HG03064 (cell line): ENCODE measurements around the gene OPRM1.

Experiments
- ATAC-seq: cut with Tn5 transposase; IDR thresholded peaks from one replicate; pipeline ENCODE4 v1.9.1; 2021; ENCODE audit warnings: low read depth; ENCODE audit not compliant: unreplicated experiment

The OPRM1 gene

DNA sequence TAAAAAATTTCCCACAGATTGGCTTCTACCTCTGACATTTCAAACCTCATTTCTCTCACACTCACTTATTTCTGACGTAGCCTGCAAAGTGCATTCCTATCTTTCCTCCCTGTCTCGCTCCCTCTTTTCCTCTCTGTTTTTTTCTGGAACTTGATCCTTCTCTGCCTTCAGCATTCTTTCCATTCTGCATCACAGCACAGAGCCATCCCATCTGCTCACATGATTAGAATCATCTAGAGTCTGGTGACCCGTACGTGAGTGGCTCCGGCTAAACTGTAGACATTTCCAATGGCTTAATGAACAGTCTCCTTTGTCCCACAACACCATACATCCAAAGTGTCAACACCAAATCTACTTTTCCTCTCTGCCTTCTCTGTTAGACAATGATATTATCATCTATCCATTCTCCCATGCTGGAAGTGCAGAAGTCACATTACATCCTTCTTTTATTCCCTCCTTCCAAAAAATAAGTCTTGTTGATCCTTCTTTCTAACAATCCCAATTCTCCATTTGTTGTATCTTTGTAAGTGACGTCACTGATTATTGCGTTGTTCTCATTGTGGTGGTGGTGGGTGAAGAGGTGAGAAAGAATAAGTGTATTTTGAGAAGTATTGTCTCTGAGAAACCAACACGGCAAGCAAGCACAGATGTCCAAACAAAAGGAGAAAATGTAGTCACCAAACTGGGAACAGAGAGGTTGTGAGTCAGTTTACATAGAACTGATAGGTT, 41.6 kb downstream of the OPRM1 start:
- ATAC-seq, result no peak

DNA sequence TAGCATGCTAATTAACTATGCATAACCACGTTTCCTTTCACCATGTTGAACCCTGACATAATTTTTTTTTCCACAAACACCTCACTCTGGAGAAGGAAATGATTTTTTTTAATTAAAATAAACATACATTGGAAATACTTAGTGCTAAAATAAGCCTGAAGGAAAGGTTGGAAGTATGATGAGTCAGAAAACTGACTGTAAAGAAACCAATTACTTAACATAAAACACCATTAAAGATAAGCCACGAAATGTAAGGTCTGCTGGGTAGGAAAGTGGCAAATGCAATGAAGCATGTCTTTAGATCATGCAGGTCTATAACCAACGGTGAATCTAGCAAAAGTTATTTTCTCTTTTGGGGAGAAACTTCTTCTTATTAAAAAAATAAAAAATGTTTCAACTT, 47.5 kb downstream of the OPRM1 start:
- ATAC-seq, result no peak

DNA sequence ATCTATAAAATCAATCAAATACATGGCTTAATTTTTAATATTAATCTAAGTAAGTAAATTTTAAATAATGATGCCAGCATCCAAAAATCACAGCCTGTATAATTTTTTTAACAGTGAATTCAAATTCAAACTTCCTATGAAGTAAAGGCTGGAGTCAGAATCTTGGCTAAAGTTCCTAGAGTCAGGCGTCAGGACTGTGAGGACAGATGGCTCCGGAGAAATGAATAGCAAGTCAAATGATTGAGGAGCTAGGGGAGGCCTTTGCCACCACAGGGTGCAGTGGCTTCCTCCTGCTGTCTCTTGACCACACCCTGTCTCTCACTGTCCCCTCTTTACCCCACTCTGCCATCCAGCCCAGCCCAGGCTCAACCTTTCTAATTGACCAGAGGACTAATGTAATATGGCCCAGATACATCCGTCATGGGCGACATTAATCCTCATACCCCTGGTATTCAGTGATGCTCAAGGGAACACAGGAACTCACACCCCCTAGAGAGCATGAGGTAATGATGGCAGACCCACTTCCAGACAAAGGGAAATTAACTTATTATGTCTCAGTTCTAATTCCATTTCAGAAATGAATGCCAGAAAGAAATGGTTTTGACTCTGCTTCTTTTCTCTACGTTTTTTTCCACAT, 53.4 kb downstream of the OPRM1 start:
- ATAC-seq, result no peak

DNA sequence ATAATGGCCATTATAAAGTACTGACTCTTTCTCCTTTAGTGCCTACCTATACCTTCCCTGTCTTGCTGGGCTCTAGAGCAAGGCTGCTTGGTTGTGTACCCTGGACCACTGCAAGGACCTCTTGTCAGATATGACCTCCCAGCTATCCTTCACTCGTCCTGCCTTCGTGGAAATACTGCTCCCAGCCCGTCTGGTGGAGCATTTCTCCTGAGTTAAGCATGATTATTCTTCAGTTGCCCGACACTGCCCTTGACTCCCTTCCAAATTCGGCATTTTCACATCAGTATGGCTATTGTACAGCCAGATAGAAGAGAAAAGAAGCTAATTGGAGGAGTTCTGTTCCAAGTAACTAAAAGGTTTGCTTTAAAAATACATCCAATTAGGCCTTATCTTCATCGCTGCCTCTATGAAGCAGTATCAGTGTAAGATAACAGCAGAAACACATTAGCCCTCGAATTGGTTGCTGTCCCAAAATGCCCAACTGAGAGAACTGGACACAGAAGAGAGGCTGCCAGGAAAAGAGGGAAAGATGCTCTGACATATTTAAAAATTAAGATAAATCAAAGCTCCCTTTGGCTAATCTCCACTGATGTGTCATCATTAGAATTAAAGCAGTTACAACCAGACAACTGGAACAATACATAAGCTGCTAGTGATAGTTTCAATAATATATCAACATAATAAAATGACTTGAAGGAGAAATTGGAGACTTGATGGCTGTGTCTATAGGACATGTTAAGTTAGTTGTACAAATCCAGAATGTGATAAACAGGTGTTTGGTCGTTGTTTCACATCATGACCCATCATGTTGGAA, 54.4 kb downstream of the OPRM1 start:
- ATAC-seq, result no peak

DNA sequence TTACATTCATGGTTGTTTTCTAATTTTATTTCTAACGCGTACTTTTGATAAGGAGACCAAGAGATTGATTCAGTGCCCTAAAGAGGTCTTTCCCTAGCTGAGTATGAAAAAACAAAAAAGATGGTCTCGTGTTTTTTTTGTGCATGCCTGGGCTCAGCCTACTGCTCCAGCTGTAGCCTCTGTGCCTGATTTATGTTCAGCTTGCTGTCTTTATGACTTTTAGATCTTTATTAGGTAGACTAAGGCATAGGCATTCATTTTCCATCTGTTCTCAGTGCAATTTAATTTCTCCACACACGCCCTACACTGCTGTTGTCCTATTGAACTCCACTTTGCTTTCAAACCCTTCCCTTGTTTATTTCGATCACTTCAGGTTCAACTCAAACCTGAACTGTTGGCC, 56.5 kb downstream of the OPRM1 start:
- no peak for ATAC-seq

DNA sequence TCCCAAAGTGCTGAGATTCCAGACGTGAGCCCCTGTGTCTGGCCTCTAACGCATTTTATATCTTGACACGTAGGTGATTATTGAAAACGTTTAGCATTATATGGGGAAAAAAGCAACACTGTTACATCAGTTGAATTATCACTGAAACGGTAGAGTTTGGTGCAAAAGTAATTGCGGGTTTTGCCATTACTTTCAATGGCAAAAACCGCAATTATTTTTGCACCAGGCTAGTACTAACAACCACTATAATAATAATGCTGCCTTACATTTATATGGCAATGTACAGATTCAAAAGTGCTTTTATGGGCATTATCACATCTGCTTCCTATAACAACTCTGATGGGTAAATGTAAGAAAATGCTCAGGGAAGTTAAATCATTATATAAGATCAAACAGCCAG, 57.3 kb downstream of the OPRM1 start:
- ATAC-seq, result no peak

DNA sequence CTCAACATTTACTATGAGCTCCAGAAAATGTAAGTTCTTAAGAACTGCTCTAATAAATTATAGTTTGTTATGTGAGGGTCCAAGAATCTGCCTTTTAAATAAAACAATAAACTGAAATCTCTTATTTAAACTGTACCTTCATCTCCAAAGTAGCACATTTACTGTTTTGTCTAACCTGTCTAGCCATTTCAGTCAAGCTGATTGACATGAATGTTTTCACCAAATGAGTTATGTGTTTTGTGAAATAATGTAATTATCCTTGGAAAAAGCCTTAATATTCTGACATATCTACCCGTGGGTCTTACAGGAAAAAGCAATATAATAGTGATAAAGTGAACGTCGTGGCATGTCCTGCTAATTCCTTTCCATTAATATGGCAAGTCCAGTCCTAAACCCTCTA, 57.8 kb downstream of the OPRM1 start:
- ATAC-seq, result no peak

DNA sequence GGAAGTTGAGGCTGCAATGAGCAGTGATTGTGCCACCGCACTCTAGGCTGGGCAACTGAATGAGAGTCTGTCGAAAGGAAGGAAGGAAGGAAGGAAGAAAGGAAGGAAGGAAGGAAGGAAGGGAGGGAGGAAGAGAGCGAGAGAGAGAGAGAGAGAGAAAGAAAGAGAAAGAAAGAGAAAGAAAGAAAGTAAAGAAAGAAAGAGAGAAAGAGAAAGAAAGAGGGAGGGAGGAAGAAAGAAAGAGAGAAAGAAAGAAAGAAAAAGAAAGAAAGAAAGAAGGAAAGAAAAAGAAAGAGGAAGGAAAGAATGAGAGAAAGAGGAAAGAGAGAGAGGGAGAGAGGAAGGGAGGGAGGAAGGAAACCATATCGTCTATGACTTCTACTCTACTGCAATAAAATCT, 60.2 kb downstream of the OPRM1 start:
- ATAC-seq, result no peak

DNA sequence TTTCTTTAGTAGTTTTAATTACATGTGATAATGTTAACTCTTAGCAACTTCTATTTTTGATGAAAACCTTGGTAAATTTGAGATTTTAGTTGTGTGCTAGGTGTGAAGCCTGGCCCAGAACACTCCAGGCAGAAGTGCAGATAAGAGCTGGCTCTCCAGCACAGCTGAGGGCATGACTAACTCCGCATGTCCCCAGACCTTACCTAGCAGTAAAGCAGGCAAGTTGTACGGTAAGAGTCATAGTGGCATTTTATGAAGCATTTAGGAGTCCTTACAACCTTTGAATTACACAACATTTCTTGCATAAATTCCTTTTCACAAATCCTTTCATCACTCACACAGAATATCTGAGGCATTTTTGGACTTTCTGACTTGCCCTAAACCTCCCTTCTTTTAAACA, 67.2 kb downstream of the OPRM1 start:
- no peak for ATAC-seq

DNA sequence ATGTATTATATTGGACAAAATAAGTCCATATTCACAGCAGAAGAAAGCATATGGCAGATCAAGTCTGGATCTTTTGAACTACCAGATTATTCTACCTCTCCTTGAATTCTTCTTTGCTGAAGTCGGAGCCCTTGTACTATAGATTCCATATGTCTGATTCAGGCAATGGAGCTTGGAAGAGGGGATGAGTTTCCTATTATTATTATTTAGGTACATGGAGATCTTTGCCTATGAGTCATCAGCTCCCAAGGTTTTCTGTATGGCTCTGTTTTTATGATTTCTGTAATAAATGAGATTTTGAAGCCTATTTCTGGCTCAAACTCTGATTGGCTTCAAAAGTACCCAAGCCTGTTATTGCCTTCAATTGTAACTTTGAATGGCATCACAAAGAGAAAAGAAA, 72.0 kb downstream of the OPRM1 start:
- ATAC-seq, result no peak

DNA sequence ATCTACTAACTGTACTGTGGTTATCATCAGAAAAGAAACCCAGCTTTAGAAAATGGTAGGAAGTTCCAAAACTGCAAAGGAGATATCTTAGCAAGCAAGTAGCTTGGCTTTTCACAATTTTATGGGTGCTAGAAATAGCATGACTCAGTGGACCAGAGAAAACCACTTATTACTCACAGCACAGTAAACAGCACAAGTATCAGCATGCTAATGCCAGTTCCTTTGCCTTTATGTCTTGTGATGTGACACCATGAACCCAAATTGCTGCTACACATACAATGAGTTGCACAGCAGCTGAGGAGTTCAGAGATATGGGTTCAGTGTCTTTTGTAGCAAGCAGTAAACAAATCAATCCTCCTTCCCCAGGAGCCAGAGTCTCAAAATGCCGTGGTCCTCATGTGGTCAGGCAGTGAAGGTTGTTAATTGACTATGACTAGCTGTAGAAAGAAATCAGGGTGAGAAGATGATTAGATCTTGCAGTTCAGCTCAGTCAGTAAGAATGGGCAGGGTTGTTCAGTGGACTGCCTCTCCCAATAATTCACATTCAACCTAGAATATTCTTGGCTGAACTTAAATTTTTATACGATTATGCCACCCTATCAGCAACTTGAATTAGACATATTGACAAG, 73.3 kb downstream of the OPRM1 start:
- no peak for ATAC-seq

DNA sequence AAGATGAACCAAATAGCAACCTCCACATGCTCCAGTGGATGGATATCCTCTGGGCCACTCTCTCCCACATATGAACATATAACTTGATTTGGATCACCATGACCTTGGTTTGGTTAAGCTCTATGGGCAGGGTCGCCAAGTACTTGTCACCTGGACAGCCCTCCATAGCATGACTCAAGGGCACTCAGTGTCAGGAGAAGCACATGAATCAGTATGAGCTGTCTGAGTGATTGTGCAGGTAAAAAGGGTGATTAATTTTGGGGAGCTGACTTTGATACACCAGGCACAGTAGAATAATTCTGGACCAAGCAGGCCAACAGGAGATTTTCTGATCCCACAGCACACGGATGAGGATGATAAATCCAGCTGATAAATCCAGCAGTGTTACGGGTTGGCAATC, 74.4 kb downstream of the OPRM1 start:
- ATAC-seq, result no peak

DNA sequence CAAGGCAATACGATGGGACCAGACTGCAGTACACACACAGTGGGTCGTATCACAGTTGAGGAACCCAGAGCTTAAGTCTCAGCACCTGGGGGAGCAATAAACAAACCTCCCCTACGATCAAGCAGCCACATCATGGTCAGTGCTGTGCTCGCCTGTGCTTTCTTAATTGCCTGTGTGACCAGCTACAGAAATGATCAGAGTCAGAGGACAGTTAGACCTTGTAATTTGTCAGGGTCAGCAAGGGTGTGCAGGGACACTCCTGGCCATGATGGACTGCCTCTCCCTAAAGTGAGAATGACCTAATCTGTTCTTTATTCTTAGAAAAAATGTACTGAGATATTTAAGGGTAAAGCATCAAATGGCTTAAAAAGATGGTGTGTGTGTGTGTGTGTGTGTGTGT, 78.4 kb downstream of the OPRM1 start:
- no peak for ATAC-seq

DNA sequence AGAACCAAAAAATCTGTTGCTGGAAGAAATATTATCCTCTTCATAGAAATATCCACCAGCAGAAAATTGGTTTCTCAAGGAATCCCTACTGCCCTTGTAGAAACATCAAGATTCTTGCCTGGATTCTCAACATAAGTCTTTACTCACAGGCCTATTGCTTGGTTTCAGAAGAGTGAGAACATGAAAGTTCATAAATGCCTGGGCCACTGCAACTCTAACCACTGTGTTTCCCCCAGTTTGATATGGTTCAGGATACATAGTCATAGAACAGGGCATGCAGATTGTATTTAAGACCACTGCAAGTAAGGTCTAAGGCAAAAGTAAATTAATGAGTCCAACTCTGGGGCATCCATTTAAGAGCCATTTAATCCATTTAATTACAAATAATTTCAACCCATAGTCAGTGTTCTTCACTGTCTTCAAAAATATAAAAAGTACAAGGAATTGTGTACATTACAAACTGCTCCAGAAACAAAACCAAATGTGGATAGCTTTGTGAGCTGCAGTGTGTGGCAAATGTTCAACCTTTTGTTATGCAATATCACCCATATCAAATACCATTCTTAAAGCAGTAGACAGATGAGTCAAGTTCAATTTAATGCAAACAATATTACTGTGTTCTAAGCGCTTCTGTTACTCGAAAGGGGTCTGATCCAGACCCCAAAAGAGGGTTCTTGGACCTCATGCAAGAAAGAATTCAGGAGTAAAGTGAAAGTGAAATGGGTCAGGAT, 83.3 kb downstream of the OPRM1 start:
- ATAC-seq, result no peak

DNA sequence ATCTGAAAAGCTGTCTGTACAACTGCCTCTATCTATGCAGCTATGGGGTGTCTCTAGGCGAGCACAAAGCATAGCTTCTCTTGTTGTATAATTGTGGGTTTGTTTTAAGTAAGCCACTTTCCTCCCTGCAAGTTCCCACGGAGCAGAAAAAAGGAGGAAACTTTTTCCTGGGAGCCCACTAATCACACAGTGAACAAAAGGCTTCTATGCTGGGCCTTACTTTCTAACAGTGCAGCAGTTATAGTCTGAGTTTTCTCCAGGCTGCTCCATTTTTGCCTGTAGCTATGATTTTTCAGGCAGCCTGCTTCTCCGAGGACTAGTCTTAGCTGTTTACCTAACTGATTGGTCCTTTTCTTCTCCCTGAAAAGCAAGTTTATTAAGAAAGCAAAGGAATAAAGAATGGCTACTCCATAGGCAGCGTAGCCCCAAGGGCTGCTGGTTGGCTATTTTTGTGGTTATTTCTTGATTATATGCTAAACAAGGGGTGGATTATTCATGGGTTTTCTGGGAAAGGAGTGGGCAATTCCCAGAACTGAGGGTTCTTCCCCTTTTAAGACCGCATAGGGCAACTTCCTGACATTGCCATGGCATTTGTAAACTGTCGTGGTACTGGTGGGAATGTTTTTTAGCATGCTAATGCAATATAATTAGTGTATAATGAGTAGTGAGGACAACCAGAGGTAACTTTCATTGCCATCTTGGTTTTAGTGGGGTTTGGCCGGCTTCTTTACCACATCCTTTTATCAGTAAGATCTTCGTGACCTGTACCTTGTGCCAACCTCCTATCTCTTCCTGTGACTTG, 84.3 kb downstream of the OPRM1 start:
- no peak for ATAC-seq

DNA sequence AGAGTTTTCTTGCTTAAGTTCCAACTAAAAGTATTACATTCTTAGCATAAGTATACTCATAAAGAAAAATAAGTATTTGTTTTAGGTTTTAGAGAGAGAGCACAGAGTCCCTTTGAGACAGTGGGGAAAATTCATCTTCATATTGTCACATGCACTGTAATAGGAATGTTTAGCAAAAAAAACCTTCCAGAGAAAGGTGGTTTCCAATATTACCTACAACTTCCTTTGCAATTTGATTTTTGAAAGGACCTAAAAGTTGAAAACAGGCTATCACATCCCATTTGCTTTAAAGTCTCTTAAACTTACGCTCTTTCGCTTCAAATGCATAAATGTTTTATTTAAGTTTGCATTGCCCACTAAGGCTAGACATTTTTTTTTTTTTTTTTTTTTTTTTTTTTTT, 86.4 kb downstream of the OPRM1 start:
- no peak for ATAC-seq

DNA sequence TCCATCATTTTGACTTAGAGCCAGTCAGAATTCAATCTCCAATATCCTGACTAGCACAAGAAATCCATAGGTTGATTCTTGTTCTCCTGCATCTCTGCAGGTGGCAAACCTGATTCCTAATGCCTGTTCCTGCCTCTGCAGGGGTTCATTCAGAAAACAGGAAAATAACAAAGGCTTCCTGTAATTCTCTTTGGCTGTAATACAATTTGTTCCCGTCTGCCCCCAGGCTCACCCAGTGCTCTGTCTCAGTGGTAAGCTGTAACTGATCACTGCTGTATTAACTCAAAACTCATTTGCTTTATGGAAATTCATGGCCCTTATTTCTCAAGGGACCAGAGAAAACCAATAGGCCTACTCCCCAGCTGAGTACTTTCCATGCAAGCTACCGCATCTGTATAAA, 88.6 kb downstream of the OPRM1 start:
- ATAC-seq, result no peak

DNA sequence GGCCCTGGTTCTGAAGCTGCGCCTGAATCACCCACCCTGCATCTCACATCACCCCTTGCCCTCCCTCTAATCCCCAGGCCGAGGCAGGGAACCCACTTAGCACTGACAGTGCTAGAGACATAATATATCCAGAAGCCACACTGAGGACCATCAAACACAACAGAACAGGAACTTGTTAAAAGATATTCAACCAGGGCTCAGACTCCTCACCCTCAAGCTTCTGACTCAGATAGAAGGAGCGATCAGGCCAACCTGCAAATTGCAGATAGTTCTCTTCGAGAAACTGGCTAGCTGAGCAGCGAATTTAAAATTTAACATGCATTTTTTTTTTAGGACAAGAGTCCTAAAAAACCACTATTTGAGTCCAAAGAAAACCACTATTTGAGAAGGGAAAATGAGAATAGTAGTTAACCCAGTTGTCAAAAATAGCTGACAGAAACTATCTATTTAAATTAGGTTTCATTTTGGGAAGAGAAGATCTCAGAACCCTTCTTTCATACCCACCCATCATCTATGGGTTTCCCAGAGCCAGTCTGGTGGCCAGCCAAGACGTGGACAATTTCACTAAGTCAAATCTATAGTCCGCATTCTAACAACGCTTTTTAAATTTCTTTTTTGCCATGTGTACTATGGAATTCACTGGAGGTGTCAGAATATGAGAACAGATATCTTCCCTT, 95.6 kb downstream of the OPRM1 start:
- ATAC-seq, result no peak

DNA sequence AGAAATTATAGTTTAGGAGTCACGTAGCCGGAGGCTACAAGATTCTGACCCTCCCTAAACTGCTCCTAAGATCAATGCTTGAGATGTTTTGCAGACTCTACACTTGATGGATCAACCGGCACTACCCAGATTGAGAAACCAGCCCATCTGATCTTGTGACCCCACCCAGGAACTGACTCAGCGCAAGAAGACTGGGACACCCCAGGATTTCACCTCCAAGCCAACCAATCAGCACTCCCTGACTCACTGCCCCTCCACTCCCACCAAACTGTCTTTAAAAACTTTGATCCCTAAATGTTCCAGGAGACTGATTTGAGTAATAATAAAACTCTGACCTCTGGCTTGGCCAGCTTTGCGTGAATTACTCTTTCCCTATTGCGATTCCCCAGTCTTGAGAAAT, 99.8 kb downstream of the OPRM1 start:
- no peak for ATAC-seq
